ENCODE data around the gene DBI. TPM values are rescaled to one million over a fixed set of nuclear protein-coding genes. Genes with fewer than 3 reads are reported as not detected.
"Not testable (repeated sequence)": the region's sequence is repeated elsewhere in the genome, so short reads cannot be mapped to it uniquely, and the experiment has no call there.

DBI gene
- total RNA-seq, 1 donor: 46.8 TPM

DNA sequence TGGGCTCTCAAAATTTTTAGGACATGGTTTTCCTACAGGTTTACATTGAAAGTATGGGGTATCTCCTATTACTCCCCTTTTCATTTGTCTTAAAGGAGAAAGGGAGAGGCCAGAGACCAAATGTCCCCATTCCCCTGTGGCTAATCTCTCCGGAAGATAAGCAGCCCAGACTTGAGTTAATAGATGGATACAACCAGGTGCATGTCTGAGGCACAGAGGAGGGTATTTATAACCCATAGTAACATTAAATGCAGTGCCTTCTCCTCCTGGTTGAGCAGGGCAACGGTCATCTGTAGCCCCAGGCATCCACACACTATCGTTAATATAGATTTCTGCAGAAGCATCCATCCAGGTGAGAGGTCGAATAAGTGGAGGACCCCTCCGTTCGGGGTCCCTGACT is 9.6 kb downstream of the DBI start:
- H3K4me1 ChIP-seq (ENCODE audit: insufficient read depth, low read length); H3K4me3 ChIP-seq (ENCODE audit: low read length); H3K9me3 ChIP-seq (ENCODE audit: low read depth, low read length); H3K27me3 ChIP-seq (ENCODE audit: insufficient read depth, low read length): not testable (repeated sequence)

DNA sequence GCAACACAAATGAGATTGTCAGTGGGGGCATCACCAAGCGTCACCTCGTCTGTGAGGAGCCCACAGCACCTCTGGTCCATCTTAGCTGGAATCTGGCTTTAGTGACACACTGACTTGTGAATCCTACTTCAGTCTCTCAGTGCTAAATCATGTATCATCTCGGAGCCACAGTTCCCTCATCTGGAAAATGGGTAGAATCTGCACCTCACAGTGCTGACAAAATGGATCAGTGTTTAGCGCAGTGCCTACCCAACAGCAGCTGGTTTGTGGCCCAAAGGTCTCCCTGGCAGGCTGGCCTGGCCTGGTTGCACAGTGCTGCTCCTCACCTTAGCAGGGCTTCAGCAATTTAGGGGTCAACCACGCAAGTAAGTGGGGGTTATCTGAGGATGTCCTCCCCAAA is 10.0 kb downstream of the DBI start:
- Histone ChIP-seq H3K27me3 (ENCODE audit: insufficient read depth, low read length) (no peaks in the 10 kb centered on the region), H3K9me3 (ENCODE audit: low read depth, low read length) (no peaks in the 10 kb centered on the region), H3K4me1 (ENCODE audit: insufficient read depth, low read length) (no peaks in the 10 kb centered on the region), H3K4me3 (ENCODE audit: low read length) (no peak overlapping the region)

DNA sequence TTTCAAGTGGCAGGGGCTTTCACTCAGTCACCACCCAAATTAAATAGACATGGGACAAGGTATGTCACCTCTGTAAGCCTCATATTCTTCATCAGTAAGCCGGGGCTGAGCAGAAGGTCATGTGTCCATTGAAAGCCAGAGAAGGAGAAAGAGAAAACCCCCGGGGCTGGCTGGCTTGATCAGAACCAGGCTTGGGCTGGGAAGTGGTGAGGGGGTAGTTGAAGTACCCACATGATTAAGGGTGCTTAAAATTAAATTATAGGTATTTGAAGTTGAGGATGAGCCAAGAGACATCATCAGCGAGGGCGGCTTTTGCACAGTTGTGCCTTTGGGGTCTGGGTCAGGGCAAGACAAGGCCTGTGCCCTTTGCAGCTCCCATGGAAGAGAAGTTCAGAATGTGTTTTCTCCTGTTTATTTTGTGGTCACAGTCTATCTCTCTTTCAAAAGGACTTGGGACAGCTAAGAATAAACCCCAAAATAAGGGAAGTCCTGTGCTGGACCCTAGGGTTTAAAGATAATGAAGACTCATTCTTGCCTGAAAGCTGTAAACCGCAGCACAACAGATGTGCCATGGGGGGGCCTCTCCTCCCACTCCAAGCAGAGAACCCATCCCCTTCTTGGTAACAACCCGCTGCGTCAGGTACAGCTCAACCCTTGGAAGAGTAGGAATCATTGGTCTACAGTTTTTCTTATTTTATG is 10.7 kb downstream of the DBI start:
- H3K9me3 ChIP-seq (ENCODE audit: low read depth, low read length): no peaks in the 10 kb centered on the region
- H3K27me3 ChIP-seq (ENCODE audit: insufficient read depth, low read length): no peaks in the 10 kb centered on the region
- no peaks in the 10 kb centered on the region for H3K4me1 ChIP-seq (ENCODE audit: insufficient read depth, low read length)
- H3K4me3 ChIP-seq (ENCODE audit: low read length): no peak overlapping the region

DNA sequence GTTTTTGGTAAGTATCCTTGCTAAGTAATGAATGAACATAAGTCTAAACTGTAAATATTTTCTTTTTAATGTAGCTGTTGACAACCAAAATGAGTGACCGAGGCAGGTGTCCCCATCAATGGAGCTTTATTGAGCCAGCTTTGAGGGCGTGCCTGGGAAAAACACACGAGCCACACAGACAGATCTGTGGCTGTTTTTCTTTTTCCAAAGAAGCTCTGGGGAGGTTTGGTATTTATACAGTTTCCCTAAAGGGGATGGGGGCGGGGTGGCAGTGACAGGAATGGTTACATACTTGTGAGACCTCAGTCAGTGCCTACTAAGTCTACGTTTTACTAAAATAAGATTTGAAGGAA is 11.2 kb downstream of the DBI start:
- Histone ChIP-seq H3K9me3 (ENCODE audit: low read depth, low read length) (no peaks in the 10 kb centered on the region), H3K4me1 (ENCODE audit: insufficient read depth, low read length) (no peaks in the 10 kb centered on the region), H3K4me3 (ENCODE audit: low read length) (no peak overlapping the region), H3K27me3 (ENCODE audit: insufficient read depth, low read length) (no peaks in the 10 kb centered on the region)

DNA sequence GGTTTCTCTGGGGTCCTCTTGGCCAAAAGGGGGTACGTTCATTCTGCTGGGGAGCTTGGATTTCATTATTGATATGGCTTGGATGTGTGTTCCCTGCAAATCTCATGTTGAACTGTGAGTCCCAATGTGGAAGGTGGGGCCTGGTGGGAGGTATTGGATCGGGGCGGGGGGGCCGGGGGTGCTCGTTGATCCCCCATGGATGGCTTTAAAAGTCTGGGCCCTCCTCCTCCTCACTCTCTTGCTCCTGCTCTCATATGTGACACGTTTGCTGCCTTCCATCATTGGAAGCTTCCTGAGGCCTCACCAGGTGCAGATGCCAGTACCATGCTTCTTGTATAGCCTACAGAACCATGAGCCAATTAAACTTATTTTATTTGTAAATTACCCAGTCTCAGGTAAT is 11.8 kb downstream of the DBI start:
- Histone ChIP-seq H3K4me1 (ENCODE audit: insufficient read depth, low read length) (no peaks in the 10 kb centered on the region), H3K27me3 (ENCODE audit: insufficient read depth, low read length) (no peaks in the 10 kb centered on the region), H3K9me3 (ENCODE audit: low read depth, low read length) (no peaks in the 10 kb centered on the region), H3K4me3 (ENCODE audit: low read length) (no peak overlapping the region)

DNA sequence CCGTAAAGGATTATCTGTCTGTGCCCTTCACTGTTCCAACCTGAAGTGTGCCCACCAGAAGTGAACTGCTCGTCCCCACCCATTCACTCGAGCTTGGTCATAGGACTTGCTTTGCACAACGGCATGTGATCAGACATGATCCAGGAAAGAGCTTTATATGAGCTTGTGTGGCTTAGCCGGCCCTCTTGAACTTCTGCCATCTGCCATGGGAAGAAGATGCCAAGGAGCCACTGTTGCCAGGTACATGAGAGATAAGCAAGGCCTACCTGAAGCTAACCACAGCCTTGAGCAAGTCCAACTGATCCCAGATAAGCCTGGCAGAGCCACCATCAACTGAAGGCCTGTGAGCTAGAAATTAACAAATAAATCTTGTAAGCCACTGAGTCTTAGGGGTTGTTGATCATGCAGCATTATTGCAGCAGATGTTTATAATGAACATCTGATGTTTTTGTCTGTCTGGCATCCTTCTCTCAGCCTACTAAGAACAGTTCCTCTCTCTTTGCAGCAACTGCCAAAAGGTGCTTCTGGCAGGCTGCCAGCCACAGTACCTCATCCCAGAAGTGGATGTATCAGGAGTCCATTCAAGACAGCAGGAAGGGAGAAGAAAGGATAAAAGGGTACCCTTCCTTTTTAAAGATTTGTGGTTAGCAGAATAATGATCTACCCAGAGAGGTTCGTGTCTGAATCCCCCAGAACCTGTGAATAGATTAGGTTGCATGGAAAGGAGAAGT is 16.8 kb downstream of the DBI start:
- H3K4me3 ChIP-seq (ENCODE audit: low read length): no peak overlapping the region

DNA sequence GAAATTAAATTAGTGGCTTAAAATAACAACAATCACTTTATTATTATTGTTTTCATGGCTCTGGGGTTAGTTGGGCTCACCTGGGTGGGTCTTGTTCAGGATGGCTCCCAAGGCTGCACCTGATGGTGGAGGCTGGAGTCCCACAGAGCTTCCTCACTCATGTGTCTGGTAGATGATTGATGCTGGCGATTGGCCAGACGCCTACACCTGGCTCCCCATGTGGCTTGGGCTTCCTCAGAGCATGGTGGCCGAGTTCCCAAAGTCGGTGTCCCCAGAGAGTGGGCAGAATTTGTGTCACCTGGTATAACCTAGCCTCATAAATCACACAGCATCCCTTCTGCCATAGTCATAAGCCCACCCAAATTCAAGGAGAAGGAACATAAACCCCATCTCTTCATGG is 18.2 kb downstream of the DBI start:
- Histone ChIP-seq H3K9me3 (ENCODE audit: low read depth, low read length) (no peaks in the 10 kb centered on the region), H3K27me3 (ENCODE audit: insufficient read depth, low read length) (no peaks in the 10 kb centered on the region), H3K4me3 (ENCODE audit: low read length) (no peak overlapping the region)

More for the DNA sequence above, 16.8 kb downstream of the DBI start:
- H3K4me1 ChIP-seq (ENCODE audit: insufficient read depth, low read length): peaks cover 15% of the 10 kb centered on the region
- H3K27me3 ChIP-seq (ENCODE audit: insufficient read depth, low read length): no peaks in the 10 kb centered on the region
- H3K9me3 ChIP-seq (ENCODE audit: low read depth, low read length): no peaks in the 10 kb centered on the region

DNA sequence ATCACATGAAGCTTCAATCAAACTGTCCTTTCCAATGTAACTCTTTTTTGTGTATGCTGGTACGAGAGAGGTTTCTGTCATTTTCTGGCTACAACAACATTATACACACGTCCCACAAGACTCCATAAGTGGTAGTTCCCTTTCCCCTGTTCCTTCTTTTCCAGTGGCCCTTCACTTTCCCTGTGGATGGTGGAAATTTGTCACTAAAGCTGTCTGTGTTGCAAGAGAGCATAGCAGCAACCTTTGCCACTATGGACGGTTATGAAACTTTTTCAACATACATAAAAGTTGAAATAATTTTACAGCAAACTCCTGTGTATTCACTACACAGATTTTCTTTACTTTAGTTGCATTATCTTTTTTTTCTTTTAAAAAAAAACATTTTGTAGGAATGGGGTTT is 18.7 kb downstream of the DBI start:
- H3K4me1 ChIP-seq (ENCODE audit: insufficient read depth, low read length): peaks cover 24% of the 10 kb centered on the region
- H3K9me3 ChIP-seq (ENCODE audit: low read depth, low read length): no peaks in the 10 kb centered on the region
- H3K4me3 ChIP-seq (ENCODE audit: low read length): no peak overlapping the region
- no peaks in the 10 kb centered on the region for H3K27me3 ChIP-seq (ENCODE audit: insufficient read depth, low read length)

More for the DNA sequence above, 18.2 kb downstream of the DBI start:
- H3K4me1 ChIP-seq (ENCODE audit: insufficient read depth, low read length): peaks cover 24% of the 10 kb centered on the region

DNA sequence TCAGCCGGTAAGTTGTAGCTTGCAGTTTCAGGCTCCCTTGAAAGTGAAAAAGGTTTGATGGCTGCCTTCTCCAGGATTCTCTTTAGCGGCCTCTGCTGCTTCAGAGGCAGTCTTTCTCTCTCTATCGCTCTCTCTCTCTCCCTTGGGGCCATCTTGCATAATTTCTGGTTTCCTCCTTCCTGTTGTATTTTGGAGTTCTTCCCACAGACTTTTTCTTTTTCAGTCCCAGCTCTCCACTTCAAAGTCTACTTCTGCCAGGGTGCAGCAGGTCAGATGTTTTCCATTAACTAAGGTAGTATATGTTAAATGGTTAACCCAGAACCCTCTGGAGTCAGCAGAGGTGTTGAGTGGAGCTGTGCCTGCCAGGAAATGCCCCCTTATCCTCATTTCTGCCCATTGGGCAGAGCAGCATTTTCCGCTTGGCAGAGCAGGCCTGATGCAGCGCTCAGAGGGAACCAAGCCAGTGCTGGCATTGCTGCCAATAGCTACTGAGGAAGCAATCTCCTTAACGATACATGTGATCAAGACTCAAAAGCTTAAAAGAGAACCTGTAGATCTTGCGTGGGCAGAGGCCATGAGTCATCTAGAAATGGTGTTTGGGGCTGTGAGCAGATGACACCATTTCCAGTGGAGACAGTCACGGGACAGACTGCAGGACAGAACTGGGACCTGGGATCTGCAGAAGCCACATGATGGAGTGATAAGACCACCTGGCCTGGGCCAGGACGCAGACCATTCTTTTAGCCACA is 20.8 kb downstream of the DBI start:
- Histone ChIP-seq H3K4me3 (ENCODE audit: low read length) (no peak overlapping the region), H3K27me3 (ENCODE audit: insufficient read depth, low read length) (no peaks in the 10 kb centered on the region), H3K4me1 (ENCODE audit: insufficient read depth, low read length) (peaks cover 24% of the 10 kb centered on the region), H3K9me3 (ENCODE audit: low read depth, low read length) (no peaks in the 10 kb centered on the region)

DNA sequence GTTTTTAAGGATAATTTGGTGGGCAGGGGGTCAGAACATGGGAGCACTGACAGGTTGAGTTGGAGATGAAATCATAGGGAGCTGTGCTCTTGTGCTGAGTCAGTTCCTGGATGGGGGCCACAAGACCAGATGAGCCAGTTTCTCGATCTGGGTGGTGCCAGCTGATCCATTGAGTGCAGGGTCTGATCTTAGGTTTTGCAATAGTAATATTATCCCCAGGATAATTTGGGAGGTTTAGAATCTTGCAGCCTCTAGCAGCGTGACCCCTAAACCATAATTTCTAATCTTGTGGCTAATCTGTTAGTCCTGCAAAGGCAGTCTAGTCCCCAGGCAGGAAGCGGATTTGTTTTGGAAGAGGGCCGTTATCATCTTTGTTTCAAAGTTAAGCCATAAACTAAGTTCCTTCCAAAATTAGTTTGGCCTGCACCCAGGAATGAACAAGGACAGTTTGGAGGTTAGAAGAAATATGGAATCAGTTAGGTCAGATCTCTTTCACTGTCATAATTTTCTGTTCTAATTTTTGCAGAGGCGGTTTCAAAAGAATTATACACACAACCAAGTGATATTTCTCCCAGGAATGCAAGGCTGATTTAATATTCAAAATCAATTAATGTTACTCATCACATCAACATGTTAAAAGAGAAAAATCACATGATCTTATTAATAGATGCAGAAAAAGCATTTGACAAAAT is 23.0 kb downstream of the DBI start:
- Histone ChIP-seq H3K9me3 (ENCODE audit: low read depth, low read length) (no peaks in the 10 kb centered on the region), H3K4me3 (ENCODE audit: low read length) (no peak overlapping the region), H3K27me3 (ENCODE audit: insufficient read depth, low read length) (no peaks in the 10 kb centered on the region), H3K4me1 (ENCODE audit: insufficient read depth, low read length) (peaks cover 24% of the 10 kb centered on the region)

DNA sequence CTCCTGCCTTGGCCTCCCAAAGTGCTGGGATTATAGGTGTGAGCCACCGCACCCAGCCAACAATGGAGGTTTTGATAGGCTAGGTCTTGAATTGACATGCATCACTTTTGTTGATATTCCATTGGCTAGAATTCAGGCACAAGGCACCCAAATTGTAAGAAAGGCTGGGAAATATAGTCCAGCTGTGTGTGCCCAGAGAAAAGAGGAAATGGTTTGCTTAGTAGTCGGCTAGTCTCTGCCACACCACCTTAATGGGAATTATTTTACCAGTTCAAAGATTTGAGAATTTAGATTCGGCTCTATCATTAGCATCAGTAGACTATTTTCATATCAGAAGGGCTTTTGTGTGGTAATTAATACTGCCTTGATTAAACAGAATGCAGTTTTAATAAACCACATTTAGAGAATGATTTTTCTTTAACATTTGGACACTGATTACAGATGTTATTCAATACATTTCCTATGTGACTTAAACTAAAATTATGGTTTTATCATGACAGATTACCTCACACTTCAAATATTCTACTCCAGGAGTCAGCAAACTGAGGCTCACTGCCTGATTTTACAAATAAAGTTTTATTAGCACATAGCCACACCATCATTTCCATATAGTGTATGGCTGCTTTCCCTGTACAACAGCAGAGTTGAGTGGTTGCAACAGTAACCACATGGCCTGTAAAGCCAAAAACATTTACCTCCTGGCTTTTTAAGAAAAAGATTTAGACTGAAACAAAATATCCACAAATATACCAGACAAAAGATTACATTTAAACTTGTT is 27.4 kb downstream of the DBI start:
- Histone ChIP-seq H3K9me3 (ENCODE audit: low read depth, low read length) (no peaks in the 10 kb centered on the region), H3K4me1 (ENCODE audit: insufficient read depth, low read length) (peaks cover 7% of the 10 kb centered on the region)

DNA sequence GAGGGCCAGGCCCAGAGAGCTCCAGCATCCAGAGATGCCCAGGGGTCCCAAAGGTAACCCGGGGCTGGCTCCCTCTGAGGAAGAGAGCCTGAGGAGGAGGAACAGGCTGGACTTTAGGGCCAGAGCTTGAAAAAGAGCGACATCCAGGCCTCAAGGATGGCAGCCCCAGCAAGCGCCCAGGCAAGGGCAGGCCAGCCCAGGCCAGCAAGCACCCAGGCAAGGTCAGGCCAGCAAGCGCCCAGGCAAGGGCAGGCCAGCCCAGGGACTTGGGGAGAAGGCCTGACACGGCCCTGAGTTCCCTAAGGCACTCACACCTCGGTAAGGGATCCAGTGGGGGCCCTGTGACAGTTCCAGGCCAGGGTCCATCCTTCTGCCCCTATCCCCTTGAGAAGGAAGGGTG is 30.4 kb downstream of the DBI start:
- H3K27me3 ChIP-seq (ENCODE audit: insufficient read depth, low read length): no peaks in the 10 kb centered on the region
- no peak overlapping the region for H3K4me3 ChIP-seq (ENCODE audit: low read length)
- H3K9me3 ChIP-seq (ENCODE audit: low read depth, low read length): no peaks in the 10 kb centered on the region
- no peaks in the 10 kb centered on the region for H3K4me1 ChIP-seq (ENCODE audit: insufficient read depth, low read length)

More for the DNA sequence above, 27.4 kb downstream of the DBI start:
- no peaks in the 10 kb centered on the region for H3K27me3 ChIP-seq (ENCODE audit: insufficient read depth, low read length)
- no peak overlapping the region for H3K4me3 ChIP-seq (ENCODE audit: low read length)

DNA sequence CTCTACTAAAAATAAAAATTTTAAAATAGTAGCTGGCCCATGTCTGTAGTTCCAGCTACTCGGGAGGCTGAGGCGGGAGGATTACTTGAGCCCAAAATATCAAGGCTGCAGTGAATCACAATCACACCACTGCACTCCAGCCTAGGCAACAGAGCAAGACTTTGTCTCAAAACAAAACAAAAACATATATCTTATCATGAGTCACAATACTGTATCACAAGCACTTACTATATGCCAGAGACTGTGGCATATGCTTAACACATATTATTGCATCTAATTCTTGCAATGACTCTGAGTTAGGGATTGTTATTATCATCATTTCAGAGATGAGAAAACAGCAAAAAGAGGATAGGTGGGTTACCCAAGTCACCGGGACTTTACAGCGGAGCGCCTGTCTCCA is 35.3 kb downstream of the DBI start:
- Histone ChIP-seq H3K9me3 (ENCODE audit: low read depth, low read length) (no peaks in the 10 kb centered on the region), H3K27me3 (ENCODE audit: insufficient read depth, low read length) (no peaks in the 10 kb centered on the region), H3K4me3 (ENCODE audit: low read length) (no peak overlapping the region), H3K4me1 (ENCODE audit: insufficient read depth, low read length) (no peaks in the 10 kb centered on the region)

DNA sequence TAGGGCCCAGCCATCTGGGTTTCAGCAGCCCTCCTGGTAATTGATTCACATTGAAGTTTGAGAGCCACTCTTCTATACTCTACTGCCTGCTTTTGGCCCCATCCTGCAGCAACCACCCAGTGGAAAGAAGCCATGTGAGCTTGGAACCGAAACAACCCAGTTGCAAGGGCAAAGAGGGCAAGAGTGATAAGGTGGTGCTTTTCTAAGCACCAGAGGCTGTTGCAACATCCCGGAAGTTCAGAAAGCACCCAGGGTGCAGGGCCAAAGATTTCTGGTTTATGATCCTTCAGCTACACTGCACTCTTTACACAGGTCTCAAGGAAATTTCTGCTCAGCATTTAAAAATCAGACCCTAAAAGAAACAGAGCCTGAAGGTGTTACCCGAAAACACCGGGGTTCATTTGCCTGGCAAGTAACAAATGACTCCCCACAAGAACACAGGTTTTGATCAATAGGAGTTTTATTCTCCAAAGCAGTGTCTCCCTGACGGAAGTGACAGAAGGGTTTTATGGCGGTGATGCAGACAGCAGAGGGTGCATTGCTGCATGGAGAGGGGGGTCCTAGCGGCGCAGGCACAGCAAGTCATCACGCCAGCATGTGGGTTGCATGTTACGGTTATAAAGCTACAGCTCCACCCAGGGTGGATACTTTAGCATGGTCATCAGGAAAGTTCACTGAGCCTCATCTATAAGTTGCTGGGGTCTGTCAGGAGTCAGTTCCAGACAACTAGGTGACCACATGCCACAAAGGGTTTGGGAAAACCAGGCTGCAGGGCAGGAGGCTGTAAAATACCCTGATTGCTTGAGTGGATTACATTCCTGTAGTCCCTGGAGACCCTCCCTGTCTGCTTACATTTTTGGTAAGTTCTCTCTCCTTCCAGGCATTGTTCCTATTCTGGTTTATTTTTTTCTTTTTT is 36.1 kb downstream of the DBI start:
- Histone ChIP-seq H3K27me3 (ENCODE audit: insufficient read depth, low read length) (no peaks in the 10 kb centered on the region), H3K4me1 (ENCODE audit: insufficient read depth, low read length) (no peaks in the 10 kb centered on the region), H3K4me3 (ENCODE audit: low read length) (no peak overlapping the region), H3K9me3 (ENCODE audit: low read depth, low read length) (no peaks in the 10 kb centered on the region)
